NCI-H345 treated with DMSO at 0.1 percent for 48 hours (cell line): ENCODE results near the gene HIPK4.
"Not testable (repeated sequence)": the region's sequence is repeated elsewhere in the genome, so short reads cannot be mapped to it uniquely, and the experiment has no call there.

Experiments
- DNase-seq: peaks from one replicate; lab custom pipeline; 2025; ENCODE audit not compliant: unreplicated experiment; lab: John Stamatoyannopoulos, UW

The HIPK4 gene

GRCh38 chr19:40393894-40394815, 4.2 kb upstream of the HIPK4 start:
- no peak for DNase-seq

- DNase-seq = no peak
Measured at GRCh38 chr19:40392894-40393517, 3.0 kb upstream of the HIPK4 start.

GRCh38 chr19:40392123-40392522, 2.1 kb upstream of the HIPK4 start:
- DNase-seq = no peak

GRCh38 chr19:40389404-40390083, 437 bp downstream of the HIPK4 start:
- no peak for DNase-seq

GRCh38 chr19:40388481-40388880, 1.5 kb downstream of the HIPK4 start:
- DNase-seq = no peak

GRCh38 chr19:40387155-40387554, 2.8 kb downstream of the HIPK4 start:
- no peak for DNase-seq

GRCh38 chr19:40383668-40384248, 6.2 kb downstream of the HIPK4 start:
- DNase-seq = no peak

GRCh38 chr19:40381321-40381720, 8.7 kb downstream of the HIPK4 start:
- no peak for DNase-seq

- no peak for DNase-seq
Measured at GRCh38 chr19:40380199-40381037, 9.6 kb downstream of the HIPK4 start.

- DNase-seq = no peak
Measured at GRCh38 chr19:40379446-40380198, 10.4 kb downstream of the HIPK4 start.

- DNase-seq = no peak
Measured at GRCh38 chr19:40378509-40378908, 11.5 kb downstream of the HIPK4 start.

- DNase-seq = no peak
Measured at GRCh38 chr19:40377876-40378385, 12.1 kb downstream of the HIPK4 start.

GRCh38 chr19:40376286-40376862, 13.6 kb downstream of the HIPK4 start:
- DNase-seq = no peak

GRCh38 chr19:40374084-40374483, 15.9 kb downstream of the HIPK4 start:
- DNase-seq = no peak

GRCh38 chr19:40371802-40372122, 18.2 kb downstream of the HIPK4 start:
- no peak for DNase-seq

- DNase-seq = no peak
Measured at GRCh38 chr19:40370997-40371801, 18.8 kb downstream of the HIPK4 start.

GRCh38 chr19:40370253-40370652, 19.7 kb downstream of the HIPK4 start:
- not testable (repeated sequence) for DNase-seq

GRCh38 chr19:40369797-40370196, 20.2 kb downstream of the HIPK4 start:
- no peak for DNase-seq
